ENCODE data around the gene PIP5K1C.

The PIP5K1C gene, protein sequence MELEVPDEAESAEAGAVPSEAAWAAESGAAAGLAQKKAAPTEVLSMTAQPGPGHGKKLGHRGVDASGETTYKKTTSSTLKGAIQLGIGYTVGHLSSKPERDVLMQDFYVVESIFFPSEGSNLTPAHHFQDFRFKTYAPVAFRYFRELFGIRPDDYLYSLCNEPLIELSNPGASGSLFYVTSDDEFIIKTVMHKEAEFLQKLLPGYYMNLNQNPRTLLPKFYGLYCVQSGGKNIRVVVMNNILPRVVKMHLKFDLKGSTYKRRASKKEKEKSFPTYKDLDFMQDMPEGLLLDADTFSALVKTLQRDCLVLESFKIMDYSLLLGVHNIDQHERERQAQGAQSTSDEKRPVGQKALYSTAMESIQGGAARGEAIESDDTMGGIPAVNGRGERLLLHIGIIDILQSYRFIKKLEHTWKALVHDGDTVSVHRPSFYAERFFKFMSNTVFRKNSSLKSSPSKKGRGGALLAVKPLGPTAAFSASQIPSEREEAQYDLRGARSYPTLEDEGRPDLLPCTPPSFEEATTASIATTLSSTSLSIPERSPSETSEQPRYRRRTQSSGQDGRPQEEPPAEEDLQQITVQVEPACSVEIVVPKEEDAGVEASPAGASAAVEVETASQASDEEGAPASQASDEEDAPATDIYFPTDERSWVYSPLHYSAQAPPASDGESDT

DNA sequence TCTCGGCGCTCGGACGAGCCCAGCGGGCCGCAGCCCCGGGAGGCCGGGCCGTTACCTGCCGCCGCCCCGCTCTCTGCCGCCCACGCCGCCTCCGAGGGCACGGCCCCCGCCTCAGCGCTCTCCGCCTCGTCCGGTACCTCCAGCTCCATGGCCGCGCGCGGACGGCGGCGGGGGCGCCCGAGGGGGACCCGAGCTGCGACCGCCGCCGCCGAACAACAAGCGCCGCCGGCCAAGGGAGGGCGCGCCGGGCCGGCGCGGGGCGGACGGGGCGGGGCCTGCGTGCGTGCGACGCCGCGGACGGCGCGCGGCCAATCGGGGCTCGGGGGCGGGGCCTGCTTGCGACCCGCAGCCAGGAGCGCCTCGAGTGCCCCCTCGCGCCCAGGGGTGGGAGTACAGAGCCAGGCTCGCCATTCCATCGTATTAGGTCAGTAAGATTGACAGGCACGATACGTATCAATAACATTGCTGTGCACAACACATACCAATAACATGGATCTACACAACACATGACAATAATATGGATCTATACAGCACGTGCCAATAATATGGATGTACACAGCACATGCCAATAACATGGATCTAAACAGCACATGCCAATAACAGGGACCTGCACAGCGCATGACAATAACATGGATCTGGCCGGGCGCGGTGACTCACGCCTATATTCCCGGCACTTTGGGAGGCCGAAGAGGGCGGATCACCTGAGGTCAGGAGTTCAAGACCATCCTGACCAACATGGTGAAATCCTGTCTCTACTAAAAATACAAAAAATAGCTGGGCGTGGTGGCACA lies at the start of gene PIP5K1C:
Gene PIP5K1C, minus strand, starts transcription at position 227 of the 791 bp plus-strand sequence. Its CDS starts 78 bp downstream, at position 149.
- TF ChIP-seq, protein P1, sequence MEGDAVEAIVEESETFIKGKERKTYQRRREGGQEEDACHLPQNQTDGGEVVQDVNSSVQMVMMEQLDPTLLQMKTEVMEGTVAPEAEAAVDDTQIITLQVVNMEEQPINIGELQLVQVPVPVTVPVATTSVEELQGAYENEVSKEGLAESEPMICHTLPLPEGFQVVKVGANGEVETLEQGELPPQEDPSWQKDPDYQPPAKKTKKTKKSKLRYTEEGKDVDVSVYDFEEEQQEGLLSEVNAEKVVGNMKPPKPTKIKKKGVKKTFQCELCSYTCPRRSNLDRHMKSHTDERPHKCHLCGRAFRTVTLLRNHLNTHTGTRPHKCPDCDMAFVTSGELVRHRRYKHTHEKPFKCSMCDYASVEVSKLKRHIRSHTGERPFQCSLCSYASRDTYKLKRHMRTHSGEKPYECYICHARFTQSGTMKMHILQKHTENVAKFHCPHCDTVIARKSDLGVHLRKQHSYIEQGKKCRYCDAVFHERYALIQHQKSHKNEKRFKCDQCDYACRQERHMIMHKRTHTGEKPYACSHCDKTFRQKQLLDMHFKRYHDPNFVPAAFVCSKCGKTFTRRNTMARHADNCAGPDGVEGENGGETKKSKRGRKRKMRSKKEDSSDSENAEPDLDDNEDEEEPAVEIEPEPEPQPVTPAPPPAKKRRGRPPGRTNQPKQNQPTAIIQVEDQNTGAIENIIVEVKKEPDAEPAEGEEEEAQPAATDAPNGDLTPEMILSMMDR (conservative IDR thresholded peaks at IDR 0.05): peak; percentile 84
- peak within 1 kb of the TSS; percentile 66 for H3K27ac ChIP-seq

DNA sequence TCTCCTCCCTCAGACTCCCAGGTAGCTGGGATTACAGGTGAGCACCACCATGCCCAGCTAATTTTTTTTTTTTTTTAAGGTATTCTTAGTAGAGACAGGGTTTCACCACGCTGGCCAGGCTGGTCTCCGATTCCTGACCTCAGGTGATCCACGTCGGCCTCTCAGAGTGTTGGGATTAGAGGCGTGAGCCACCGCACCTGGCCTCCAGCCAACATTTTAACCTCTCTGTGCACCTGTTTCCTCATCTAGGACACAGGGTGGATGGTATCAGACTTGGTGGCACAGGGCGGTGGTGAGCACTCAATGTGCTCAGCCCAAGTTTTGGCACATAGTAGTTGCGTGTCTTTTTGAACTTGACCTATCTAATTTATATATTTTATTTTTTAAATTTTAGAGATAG lies 48.7 kb upstream of the PIP5K1C start:
- TF ChIP-seq, protein P1 (conservative IDR thresholded peaks at IDR 0.05): no peak
- no peak overlapping the region for H3K27ac ChIP-seq

DNA sequence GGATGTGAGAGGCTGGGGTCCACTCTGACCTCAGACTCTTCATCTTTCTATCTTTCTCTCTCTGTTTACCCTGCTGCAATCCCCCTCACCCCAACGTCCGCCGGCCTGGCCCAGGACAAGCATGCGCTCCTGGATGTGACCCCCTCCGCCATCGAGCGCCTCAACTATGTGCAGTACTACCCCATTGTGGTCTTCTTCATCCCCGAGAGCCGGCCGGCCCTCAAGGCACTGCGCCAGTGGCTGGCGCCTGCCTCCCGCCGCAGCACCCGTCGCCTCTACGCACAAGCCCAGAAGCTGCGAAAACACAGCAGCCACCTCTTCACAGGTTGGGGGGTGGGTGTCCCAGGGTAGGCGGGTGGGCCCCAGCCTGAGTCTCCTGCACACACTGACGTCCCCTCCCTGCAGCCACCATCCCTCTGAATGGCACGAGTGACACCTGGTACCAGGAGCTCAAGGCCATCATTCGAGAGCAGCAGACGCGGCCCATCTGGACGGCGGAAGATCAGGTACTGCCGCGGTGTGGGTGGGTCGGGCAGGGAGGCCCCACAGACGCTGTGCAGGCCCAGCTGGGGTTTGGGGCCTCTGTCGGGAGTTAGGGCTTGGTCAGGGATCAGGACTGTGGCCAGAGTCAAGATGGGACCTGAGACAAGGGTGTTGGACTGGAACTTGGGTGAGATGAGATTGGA lies 46.2 kb upstream of the PIP5K1C start:
- TF ChIP-seq, protein P1 (conservative IDR thresholded peaks at IDR 0.05): no peak
- no peak overlapping the region for H3K27ac ChIP-seq

DNA sequence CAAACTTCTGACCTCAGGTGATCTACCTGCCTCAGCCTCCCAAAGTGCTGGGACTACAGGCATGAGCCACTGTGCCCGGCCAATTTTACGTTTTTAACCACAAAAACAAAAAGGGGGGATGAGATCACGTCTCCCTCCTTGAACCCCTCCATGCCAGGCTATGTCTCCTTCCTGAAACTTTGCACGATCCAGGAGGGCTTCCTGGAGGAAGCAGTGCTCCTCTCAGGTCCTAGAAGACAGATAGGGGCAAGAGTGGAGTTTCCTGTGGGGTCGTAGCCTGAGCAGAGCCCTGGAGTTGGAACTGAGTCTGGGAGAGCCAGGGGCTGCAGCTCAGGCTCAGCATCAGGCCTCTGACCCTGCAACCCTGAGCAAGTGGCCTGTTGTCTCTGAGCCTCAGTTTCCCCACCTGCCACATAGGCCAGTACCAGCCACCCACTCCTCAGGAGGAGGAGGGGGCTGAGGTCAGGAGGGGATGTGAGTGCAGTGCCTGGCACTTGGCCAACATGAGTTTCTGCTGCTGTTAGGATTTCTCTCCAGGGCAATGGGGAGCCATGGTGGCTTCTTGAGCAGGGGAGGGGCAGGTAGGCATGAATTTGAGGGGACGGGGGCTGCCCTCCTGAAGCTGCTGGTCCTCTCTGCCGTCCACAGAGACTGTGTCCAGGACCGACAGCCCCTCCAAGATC lies 45.2 kb upstream of the PIP5K1C start:
- TF ChIP-seq, protein P1 (conservative IDR thresholded peaks at IDR 0.05): no peak
- H3K27ac ChIP-seq: no peak overlapping the region

DNA sequence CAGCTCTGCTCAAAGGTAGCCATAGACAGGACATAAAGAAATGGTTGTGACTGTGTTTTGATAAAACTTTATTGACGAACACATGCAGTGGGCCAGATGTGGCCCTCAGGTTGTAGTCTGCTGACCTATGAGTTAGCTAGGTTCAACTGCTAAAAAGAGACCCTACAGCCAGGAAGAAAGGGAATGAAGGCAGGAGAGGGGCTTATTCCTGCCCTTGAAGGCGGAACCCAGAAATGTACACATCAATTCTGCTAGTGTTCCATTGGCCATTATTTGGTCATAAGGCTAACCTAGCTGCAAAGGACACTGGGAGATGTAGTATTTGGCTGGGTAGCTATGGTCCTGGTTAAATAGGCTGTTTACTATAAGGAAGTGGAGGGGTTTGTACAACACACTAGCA lies 43.2 kb upstream of the PIP5K1C start:
- TF ChIP-seq, protein P1 (conservative IDR thresholded peaks at IDR 0.05): no peak
- H3K27ac ChIP-seq: no peak overlapping the region

DNA sequence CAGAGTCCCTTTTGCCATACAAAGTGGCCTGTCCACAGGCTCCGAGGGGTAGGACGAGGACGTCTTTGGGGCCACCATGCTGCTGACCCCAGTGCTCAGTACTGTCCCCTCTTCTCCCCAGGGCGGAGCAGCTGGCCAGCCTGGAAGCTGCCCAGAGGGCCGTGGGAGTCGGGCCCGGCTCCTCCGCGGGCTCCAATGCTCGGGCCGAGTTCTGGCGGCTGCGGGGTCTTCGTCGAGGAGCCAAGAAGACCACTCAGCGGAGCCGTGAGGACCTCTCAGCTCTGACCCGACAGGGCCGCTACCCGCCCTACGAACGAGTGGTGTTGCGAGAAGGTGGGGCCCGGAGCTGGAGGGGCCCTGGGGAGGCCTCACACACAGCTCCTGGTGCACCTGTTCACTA lies 40.2 kb upstream of the PIP5K1C start:
- no peak overlapping the region for H3K27ac ChIP-seq
- TF ChIP-seq, protein P1 (conservative IDR thresholded peaks at IDR 0.05): no peak

Data from VCaP (cell line).